HCT116 (cell line): ENCODE measurements around the gene KCNQ1OT1. TPM values are rescaled to one million over a fixed set of nuclear protein-coding genes. Genes with fewer than 3 reads are reported as not detected.

Source experiments
- ATAC-seq: fragments of 200-7000 bp; cut with Tn5 transposase; 2 replicates; pipeline ENCODE4 v1.9.1; 2020; ENCODE audit warnings: mild to moderate bottlenecking, moderate library complexity
- BruUV-seq: library from RNA; stranded (reverse); fragments of 400-500 nt; replicated peaks from 2 replicates; lab custom pipeline; 2021; lab: Mats Ljungman, UMichigan
- CTCF ChIA-PET: fragments of 300-600 bp; sonication (Branson Sonifier 250); formaldehyde crosslinking; loops from one replicate; lab custom pipeline; 2021; ENCODE audit warnings: antibody characterized with exemption; lab: Charles Lee
- POLR2A ChIA-PET: fragments of 300-600, 350-600 bp; sonication (Branson Sonifier 250); formaldehyde crosslinking; loops from one replicate; lab custom pipeline; 2021; ENCODE audit warnings: antibody characterized with exemption; lab: Charles Lee
- RAD21 ChIA-PET, 2 experiments: fragments of 300-600 bp; sonication (Branson Sonifier 250); formaldehyde crosslinking; loops; one replicate each; lab custom pipeline; 2023; ENCODE audit warnings: low total read pairs in 2 of 2; ENCODE audit not compliant: uncharacterized antibody in 2 of 2, unreplicated experiment in 2 of 2, low non-redundant PET in 1 of 2; lab: Charles Lee
- DNase-seq: peaks from one replicate; pipeline ENCODE4 v3.0.0-alpha.2; 2010; ENCODE audit warnings: low read depth, low spot score
- H2AFZ ChIP-seq: fragments of 200-600 bp; shearing (Covaris generic), sonication (generic); 2 replicates; pipeline ENCODE4 v1.6.1; 2017; ENCODE audit warnings: low read depth, mixed run types, mixed read lengths, antibody characterized with exemption, low read length; ENCODE audit not compliant: poor library complexity, severe bottlenecking
- H3K27ac ChIP-seq: 2 replicates; pipeline ENCODE4 v1.5.1; 2012; ENCODE audit warnings: low read depth, low read length
- H3K27me3 ChIP-seq: fragments of 200-600 bp; sonication (generic); 2 replicates; pipeline ENCODE4 v1.6.1; 2016; ENCODE audit warnings: mixed run types, low read length, mixed read lengths; ENCODE audit not compliant: insufficient read depth
- H3K36me3 ChIP-seq, 2 experiments: fragments of 200-500 bp in 1 of 2; fragments of 200-600 bp in 1 of 2; sonication (Bioruptor generic) in 1 of 2; sonication (generic) in 1 of 2; 2 replicates each; pipeline versions ENCODE4 v1.5.1 to v1.6.1; 2014 to 2016; ENCODE audit warnings: low read length in 2 of 2, inconsistent platforms in 1 of 2, mixed read lengths in 1 of 2, mixed run types in 1 of 2; ENCODE audit not compliant: insufficient read depth in 2 of 2, control insufficient read depth in 1 of 2
- H3K4me1 ChIP-seq, 2 experiments: fragments of 200-600 bp in 1 of 2; sonication (generic) in 1 of 2; 2 replicates each; pipeline versions ENCODE4 v1.5.1 to v1.6.1; 2012 to 2017; ENCODE audit warnings: low read length in 2 of 2, inconsistent platforms in 1 of 2, mild to moderate bottlenecking in 1 of 2, mixed read lengths in 1 of 2, mixed run types in 1 of 2, moderate library complexity in 1 of 2; ENCODE audit not compliant: insufficient read depth in 2 of 2, control insufficient read depth in 1 of 2
- H3K4me2 ChIP-seq: fragments of 200-600 bp; sonication (generic); 2 replicates; pipeline ENCODE4 v1.6.1; 2017; ENCODE audit warnings: mixed run types, low read length, mixed read lengths
- H3K4me3 ChIP-seq, 2 experiments: fragments of 200-600 bp in 1 of 2; sonication (generic) in 1 of 2; replicated peaks in 1 of 2; 2 replicates each; pipeline ENCODE4 v1.5.1; 2011 to 2016; ENCODE audit warnings: low read length in 2 of 2, control low read depth in 1 of 2, low read depth in 1 of 2, mild to moderate bottlenecking in 1 of 2, mixed read lengths in 1 of 2, mixed run types in 1 of 2
- H3K79me2 ChIP-seq: fragments of 200-600 bp; sonication (generic); 2 replicates; pipeline ENCODE4 v1.6.1; 2017; ENCODE audit warnings: mild to moderate bottlenecking, mixed run types, low read length, moderate library complexity, mixed read lengths; ENCODE audit not compliant: insufficient read depth
- H3K9ac ChIP-seq: fragments of 200-600 bp; sonication (generic); 2 replicates; pipeline ENCODE4 v1.6.1; 2016; ENCODE audit warnings: low read length, mixed read lengths
- H3K9me2 ChIP-seq: fragments of 200-600 bp; sonication (generic), shearing (Covaris generic); 2 replicates; pipeline ENCODE4 v1.6.1; 2017; ENCODE audit warnings: mixed run types, mild to moderate bottlenecking, moderate library complexity; ENCODE audit not compliant: insufficient read depth
- H3K9me3 ChIP-seq, 2 experiments: fragments of 200-500 bp in 1 of 2; fragments of 200-600 bp in 1 of 2; sonication (Bioruptor generic) in 1 of 2; sonication (generic) in 1 of 2; 2 replicates each; pipeline ENCODE4 v1.6.1; 2014 to 2017; ENCODE audit warnings: low read length in 2 of 2, mixed read lengths in 2 of 2, inconsistent platforms in 1 of 2, low read depth in 1 of 2, mild to moderate bottlenecking in 1 of 2, mixed run types in 1 of 2, moderate library complexity in 1 of 2; ENCODE audit not compliant: control insufficient read depth in 1 of 2, insufficient read depth in 1 of 2
- H4K20me1 ChIP-seq: fragments of 200-600 bp; sonication (generic), shearing (Covaris generic); 2 replicates; pipeline ENCODE4 v1.6.1; 2017; ENCODE audit warnings: mixed run types, mild to moderate bottlenecking, moderate library complexity; ENCODE audit not compliant: insufficient read depth
- ELF1 ChIP-seq: IDR thresholded peaks from 2 replicates; pipeline ENCODE4 v1.6.1; 2012; ENCODE audit warnings: low read depth, borderline replicate concordance
- EZH2phosphoT487 ChIP-seq: fragments of 200-600 bp; IDR thresholded peaks from 2 replicates; pipeline ENCODE4 v1.6.1; 2018; ENCODE audit warnings: antibody characterized with exemption, borderline replicate concordance
- FOSL1 ChIP-seq: IDR thresholded peaks from 2 replicates; pipeline ENCODE4 v1.6.1; 2012; ENCODE audit warnings: low read depth
- POLR2A ChIP-seq: IDR thresholded peaks from 2 replicates; pipeline ENCODE4 v1.7.0; 2011; ENCODE audit warnings: borderline replicate concordance; ENCODE audit not compliant: insufficient read depth, insufficient read length; ENCODE audit errors: extremely low read depth
- SRF ChIP-seq: IDR thresholded peaks from 2 replicates; pipeline ENCODE4 v1.6.1; 2012; ENCODE audit warnings: low read depth
- YY1 ChIP-seq: IDR thresholded peaks from 2 replicates; pipeline ENCODE4 v1.6.1; 2011; ENCODE audit warnings: low read length, low read depth, moderate library complexity, mild to moderate bottlenecking; ENCODE audit not compliant: insufficient replicate concordance; ENCODE audit errors: extremely low read depth
- ZFX ChIP-seq: fragments of 450-650 bp; IDR thresholded peaks from 2 replicates; pipeline ENCODE4 v1.6.1; 2017
- ZNF274 ChIP-seq: fragments of 200-500 bp; sonication (Bioruptor generic); IDR thresholded peaks from 2 replicates; pipeline ENCODE4 v1.6.1; 2014; ENCODE audit warnings: mild to moderate bottlenecking, low read depth, low read length, inconsistent platforms
- intact Hi-C: fragments of 100-400 bp; cut with micrococcal nuclease; formaldehyde crosslinking; loops from 2 replicates; pipeline ENCODE4 v1.10.0; 2022
- total RNA-seq: library from RNA; stranded (reverse); gene quantifications from one replicate; pipeline ENCODE4 v1.2.1, GENCODE V29; 2021; ENCODE audit not compliant: unreplicated experiment
- TF ChIP-seq, protein P1 (sequence below): IDR thresholded peaks from 2 replicates; pipeline ENCODE4 v1.6.1; 2012; ENCODE audit warnings: low read depth
- TF ChIP-seq, protein P2 (sequence below), 3 experiments: fragments of 200-600 bp in 1 of 3; sonication (generic) in 1 of 3; IDR thresholded peaks in 2 of 3; conservative IDR thresholded peaks in 1 of 3; 2 replicates each; pipeline ENCODE4 v1.5.1; 2012 to 2017; ENCODE audit warnings: low read depth in 2 of 3, low read length in 2 of 3, antibody characterized with exemption in 1 of 3, borderline replicate concordance in 1 of 3, control low read depth in 1 of 3, mild to moderate bottlenecking in 1 of 3, mixed read lengths in 1 of 3, mixed run types in 1 of 3, moderate library complexity in 1 of 3; ENCODE audit not compliant: insufficient read depth in 1 of 3
- TF ChIP-seq, protein P3 (sequence below): IDR thresholded peaks from 2 replicates; pipeline ENCODE4 v1.6.1; 2012

KCNQ1OT1 gene
- total RNA-seq, 1 experiment from 2014 or later: 1.1 TPM

DNA sequence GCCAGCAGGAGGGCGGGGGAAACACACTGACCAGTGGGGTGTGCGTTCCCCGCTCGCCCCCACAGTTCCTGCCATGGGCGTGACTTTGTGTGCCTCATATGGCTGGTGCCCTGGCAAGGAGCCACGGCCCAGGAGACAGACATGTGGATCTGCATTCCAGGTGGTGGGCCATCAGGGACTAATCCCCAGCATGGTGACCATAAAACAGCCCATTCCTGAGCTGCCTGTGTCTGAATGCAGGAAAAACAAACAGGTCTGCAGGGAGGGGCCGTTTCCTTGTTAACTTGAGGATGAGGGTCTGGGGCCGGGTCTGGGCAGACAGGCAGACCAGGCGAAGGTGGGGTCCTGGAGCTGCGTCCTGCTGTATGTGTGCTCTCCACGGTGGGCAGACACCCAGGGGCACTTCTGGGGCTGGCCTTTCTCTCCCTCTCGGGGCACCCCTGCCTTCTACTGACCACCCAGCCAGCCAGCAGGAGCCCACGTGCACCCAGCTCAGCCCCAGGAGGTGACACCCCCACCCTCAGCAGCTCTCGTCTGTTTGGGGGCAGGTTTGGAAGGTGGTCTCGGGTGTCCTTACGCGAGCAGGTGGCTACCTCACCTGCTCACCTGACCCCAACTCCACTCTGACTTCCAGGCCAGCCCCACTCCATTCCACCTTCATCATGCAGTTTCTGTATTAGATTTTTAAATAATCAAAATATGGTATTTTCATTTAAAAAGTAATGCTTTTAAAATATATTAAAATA lies 120.3 kb downstream of the KCNQ1OT1 start:
- DNase-seq (no peak), ATAC-seq (no peak)
- POLR2A ChIA-PET: no interaction called here
- Histone ChIP-seq H3K4me3 (no peak overlapping the region), H3K4me2 (no peak overlapping the region), H3K36me3 (no peaks in the 10 kb centered on the region), H2AFZ (no peak overlapping the region), H3K9me3 (no peaks in the 10 kb centered on the region), H4K20me1 (no peaks in the 10 kb centered on the region), H3K27ac (no peak overlapping the region), H3K9ac (no peak overlapping the region), H3K4me1 (0 out of 4 replicates have a peak, but pooled peaks cover 0 to 4% of the 10 kb centered on the region in 2 experiments), H3K9me2 (no peaks in the 10 kb centered on the region), H3K27me3 (no peaks in the 10 kb centered on the region), H3K79me2 (no peaks in the 10 kb centered on the region)
- CTCF ChIA-PET: no interaction called here
- BruUV-seq: no TSS peak
- TF ChIP-seq YY1 (no peak), SRF (no peak), FOSL1 (no peak), ELF1 (no peak), POLR2A (no peak), EZH2phosphoT487 (no peak), ZNF274 (no peak), ZFX (no peak)
- TF ChIP-seq, protein P1, sequence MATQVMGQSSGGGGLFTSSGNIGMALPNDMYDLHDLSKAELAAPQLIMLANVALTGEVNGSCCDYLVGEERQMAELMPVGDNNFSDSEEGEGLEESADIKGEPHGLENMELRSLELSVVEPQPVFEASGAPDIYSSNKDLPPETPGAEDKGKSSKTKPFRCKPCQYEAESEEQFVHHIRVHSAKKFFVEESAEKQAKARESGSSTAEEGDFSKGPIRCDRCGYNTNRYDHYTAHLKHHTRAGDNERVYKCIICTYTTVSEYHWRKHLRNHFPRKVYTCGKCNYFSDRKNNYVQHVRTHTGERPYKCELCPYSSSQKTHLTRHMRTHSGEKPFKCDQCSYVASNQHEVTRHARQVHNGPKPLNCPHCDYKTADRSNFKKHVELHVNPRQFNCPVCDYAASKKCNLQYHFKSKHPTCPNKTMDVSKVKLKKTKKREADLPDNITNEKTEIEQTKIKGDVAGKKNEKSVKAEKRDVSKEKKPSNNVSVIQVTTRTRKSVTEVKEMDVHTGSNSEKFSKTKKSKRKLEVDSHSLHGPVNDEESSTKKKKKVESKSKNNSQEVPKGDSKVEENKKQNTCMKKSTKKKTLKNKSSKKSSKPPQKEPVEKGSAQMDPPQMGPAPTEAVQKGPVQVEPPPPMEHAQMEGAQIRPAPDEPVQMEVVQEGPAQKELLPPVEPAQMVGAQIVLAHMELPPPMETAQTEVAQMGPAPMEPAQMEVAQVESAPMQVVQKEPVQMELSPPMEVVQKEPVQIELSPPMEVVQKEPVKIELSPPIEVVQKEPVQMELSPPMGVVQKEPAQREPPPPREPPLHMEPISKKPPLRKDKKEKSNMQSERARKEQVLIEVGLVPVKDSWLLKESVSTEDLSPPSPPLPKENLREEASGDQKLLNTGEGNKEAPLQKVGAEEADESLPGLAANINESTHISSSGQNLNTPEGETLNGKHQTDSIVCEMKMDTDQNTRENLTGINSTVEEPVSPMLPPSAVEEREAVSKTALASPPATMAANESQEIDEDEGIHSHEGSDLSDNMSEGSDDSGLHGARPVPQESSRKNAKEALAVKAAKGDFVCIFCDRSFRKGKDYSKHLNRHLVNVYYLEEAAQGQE: no peak
- TF ChIP-seq, protein P2, sequence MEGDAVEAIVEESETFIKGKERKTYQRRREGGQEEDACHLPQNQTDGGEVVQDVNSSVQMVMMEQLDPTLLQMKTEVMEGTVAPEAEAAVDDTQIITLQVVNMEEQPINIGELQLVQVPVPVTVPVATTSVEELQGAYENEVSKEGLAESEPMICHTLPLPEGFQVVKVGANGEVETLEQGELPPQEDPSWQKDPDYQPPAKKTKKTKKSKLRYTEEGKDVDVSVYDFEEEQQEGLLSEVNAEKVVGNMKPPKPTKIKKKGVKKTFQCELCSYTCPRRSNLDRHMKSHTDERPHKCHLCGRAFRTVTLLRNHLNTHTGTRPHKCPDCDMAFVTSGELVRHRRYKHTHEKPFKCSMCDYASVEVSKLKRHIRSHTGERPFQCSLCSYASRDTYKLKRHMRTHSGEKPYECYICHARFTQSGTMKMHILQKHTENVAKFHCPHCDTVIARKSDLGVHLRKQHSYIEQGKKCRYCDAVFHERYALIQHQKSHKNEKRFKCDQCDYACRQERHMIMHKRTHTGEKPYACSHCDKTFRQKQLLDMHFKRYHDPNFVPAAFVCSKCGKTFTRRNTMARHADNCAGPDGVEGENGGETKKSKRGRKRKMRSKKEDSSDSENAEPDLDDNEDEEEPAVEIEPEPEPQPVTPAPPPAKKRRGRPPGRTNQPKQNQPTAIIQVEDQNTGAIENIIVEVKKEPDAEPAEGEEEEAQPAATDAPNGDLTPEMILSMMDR (IDR thresholded peaks at IDR 0.05 in 2 of 3, conservative IDR thresholded peaks at IDR 0.05 in 1 of 3; ENCODE audit: borderline replicate concordance in 1 of 3, insufficient read depth in 1 of 3, low read depth in 2 of 3, low read length in 2 of 3): no peak
- TF ChIP-seq, protein P3, sequence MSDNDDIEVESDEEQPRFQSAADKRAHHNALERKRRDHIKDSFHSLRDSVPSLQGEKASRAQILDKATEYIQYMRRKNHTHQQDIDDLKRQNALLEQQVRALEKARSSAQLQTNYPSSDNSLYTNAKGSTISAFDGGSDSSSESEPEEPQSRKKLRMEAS: no peak
- intact Hi-C loops: no loop called here
- RAD21 ChIA-PET: no interaction called here
